Measurements from ENCODE around the gene FGF8.

The FGF8 gene

DNA sequence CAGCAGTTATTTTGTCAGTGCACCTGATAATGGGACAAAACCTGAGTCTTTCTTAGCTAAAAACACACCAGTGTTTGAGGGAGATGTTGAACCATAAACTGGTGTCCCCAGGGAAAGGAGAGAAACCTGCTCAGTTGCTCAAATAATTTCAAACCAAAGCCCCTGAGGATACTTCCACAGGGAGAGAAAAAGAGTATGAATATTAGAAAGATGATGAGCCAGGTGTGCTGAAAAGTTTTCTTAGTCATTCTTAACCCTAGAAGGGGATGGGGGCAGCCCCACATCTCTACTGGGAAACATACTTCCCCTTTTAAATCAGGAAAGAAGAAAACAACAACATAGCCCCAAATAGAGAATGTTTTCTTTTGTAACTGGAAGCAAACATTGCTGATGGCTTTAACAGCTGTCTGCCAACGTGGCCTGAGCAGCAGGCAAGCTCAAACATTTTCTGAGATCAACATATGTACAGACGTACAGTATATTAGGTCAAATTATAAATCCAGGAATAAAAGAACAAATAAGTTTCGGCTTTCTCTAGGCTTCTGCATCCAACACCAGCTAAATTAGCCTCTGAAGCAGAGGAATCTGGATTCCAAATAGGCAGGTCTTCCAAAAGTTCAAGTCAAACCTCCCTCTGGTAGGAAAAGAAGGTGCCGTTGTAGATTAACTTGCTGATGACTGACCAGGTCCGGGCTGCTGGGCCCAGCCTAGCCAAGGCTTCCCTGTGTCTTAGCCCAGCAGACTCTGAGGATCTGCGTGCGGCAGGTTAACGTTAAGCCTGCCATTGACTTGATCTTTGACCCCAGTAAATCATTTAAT is 50.4 kb downstream of the FGF8 start:
- DNase-seq = no peak

DNA sequence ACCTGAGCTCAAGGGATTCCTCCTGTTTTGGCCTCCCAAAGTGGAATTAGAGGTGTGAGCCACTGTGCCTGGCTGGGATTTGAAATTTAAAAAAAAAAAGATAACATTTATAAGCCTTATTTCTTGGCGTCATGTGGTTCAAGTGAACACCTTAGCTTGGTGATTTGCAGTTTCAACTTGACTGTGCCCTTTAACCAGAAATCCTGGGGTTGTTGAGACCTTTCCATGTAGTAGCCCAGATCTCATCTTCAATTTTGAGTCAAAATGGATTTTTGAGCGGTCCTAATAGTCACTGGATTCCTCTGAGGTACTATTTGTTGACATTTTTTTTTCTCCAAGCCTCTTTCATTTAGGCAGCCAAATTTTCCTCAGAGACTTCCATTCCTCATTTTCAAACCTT is 51.5 kb downstream of the FGF8 start:
- DNase-seq = no peak

DNA sequence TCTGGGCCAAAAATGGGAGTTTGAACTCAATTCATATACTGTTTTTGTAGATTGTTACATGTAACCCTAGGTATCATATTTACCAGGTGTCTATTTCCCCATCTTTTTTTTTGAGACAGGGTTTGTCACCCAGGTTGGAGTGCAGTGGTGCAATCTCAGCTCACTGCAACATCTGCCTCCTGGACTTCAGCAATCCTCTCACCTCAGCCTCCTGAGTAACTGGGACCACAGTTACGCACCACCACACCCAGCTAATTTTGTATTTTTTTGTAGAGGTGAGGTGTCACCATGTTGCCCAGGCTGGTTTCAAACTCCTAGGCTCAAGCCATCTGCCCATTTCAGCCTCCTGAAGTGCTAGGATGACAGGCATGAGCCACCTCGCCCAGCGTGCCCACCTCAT is 52.7 kb downstream of the FGF8 start:
- DNase-seq = no peak

DNA sequence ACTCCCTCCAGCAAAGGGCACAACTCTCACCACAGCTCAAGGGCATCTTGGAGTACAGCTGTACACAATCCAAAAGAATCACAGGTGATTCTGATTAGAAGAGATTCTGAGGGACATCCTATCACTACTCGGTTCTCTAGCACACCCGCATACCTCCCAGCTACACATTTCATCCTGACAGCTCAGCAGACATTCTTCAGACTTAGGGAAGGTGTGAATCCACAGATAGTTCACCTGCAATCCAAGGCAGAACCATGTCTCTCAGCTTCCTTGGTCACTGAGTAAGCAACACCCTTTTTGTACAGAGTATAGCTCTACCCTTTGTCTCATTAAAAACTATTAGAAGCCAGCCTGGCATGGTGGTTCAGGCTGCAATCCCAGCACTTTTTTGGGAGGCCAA is 54.1 kb downstream of the FGF8 start:
- no peak for DNase-seq

DNA sequence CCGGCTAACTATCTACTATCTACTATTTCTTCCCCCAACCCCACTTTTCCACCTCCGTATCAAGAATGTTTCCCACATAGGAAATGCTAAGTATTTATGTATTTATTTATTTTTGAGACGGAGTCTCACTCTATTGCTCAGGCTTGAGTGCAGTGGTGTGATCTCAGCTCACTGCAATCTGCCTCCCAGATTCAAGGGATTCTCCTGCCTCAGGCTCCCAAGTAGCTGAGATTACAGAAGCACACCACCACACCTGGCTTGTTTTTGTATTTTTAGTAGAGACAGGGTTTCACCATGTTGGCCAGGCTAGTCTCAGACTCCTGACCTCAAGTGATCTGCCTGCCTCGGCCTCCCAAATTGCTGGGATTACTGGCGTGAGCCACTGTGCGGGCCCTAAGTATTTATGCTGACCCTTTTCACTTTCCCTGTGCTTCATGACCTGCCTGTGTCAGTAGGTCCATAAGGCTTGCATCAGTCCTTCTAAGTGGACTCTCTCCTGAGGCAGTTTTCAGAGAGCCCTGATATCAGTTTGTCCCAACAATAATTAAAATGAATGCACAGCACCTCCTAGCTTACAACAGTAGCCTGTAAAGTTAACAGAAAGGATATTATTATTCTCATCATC is 55.2 kb downstream of the FGF8 start:
- no peak for DNase-seq

Measured in cerebellar nuclear complex (tissue), 1 donor.